T1000 (cell line): ENCODE data around the gene FASTK.

Experiments used
- DNase-seq: peaks from one replicate; lab custom pipeline; 2025; ENCODE audit warnings: mixed read lengths; lab: John Stamatoyannopoulos, UW

FASTK gene, protein sequence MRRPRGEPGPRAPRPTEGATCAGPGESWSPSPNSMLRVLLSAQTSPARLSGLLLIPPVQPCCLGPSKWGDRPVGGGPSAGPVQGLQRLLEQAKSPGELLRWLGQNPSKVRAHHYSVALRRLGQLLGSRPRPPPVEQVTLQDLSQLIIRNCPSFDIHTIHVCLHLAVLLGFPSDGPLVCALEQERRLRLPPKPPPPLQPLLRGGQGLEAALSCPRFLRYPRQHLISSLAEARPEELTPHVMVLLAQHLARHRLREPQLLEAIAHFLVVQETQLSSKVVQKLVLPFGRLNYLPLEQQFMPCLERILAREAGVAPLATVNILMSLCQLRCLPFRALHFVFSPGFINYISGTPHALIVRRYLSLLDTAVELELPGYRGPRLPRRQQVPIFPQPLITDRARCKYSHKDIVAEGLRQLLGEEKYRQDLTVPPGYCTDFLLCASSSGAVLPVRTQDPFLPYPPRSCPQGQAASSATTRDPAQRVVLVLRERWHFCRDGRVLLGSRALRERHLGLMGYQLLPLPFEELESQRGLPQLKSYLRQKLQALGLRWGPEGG

GRCh38 chr7:151080522-151081169, at the start of gene FASTK:
TSS of gene FASTK (minus strand) at chr7:151080809. CDS start at chr7:151080766, 43 bp downstream.
- DNase-seq = peak; percentile 79

DNA sequence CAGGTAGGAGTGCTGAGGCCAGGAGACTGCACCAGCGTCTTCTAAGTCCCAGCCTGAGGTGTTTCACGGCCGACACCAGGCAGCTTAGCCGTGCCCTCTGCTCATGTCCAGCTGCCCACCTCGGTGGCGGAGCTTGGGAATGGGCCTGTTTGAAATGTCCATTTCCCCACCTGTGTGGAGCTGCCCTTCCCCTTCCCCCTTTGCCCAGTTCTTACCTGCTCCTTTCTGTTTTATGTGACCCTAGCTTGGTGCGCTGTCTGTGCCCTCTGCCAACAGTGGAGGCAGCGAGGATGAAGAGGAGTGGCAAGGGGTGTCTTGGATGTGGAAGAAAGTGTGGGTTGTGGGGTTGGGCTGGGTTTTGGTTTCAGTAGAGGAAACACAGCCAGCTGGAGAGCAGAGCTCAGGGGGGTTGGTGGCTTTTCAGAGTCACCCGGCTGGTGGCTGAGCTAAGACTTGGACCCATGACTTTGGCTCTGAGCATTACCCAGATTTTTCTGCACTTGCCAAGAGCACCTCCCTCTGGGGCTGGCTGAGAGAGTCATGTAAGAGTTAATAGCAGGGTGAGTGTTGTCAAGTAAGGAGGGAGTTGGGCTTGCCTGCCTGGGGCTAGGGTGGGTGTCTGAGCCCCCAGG, 49.5 kb upstream of the FASTK start:
- no peak for DNase-seq

- no peak for DNase-seq
Measured at GRCh38 chr7:151129117-151129959, 48.7 kb upstream of the FASTK start.

DNA sequence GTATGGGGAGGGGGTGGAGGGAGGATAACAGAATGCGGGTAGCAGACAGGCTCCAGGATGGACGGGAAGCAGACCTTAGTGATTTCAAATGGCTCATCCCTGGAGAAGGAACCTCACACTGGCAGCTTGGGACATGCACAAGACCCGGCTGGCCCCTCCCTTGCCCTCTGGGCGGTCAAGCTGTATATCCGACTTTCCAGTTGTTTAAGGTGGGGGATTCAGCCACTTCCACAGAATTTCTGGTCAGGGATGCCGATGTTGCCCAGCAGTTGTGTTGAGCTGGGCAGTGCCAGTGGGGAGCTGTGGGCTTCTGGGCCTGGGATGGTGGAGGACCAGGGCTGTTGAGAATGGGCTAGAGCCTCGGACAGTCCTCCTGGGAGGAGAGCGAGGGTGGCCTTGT, 48.1 kb upstream of the FASTK start:
- DNase-seq = no peak

DNA sequence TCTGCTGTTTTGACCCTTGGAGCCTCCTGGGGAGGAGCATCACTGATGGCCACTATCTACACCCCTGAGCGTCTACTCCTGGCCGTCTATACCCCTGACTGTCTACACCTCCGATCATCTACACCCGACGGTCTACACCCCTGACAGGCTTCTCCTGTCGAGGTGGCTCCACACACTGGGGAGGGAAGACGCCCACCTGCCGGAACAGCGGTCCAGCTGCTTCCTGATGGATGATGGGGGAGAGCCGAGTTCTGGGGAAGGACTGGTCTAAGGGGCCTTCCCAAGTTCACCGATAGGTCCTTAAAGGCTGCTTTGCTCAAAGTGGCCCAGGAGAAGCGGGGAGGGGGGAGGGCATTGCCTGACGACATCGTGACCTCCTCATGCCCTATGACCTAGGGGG, 47.5 kb upstream of the FASTK start:
- DNase-seq = no peak

DNA sequence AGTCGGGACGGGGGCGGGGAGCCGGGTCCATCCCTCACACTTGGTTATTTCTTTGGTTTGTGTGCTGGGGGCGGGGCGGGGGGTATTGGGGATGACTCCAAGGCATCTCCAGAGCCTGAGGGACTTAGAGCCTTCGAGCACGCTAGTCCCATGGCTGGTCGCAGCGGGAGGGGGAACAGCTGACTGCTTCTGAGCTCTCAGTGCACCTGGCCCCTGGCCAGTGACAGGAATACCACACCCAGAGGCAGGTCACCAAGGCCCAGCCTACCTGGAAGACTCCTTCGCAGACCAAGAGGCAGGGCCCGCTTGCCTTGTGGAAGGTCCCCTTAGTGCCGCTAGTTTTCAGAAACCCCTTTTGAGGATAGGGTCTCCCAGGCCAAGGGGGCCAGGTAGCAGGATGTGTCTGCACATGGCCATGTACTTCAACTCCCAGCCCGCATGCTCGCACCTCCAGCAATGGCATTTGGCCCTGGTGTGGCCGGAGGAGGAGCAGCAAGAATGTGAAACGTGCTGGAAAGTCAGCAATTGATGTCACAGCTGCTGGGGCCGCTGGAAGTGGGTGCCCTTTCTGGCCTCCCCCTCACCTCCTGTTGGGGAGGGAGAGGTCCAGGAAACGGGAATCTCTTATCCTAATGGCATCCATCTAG, 46.0 kb upstream of the FASTK start:
- DNase-seq = no peak

DNA sequence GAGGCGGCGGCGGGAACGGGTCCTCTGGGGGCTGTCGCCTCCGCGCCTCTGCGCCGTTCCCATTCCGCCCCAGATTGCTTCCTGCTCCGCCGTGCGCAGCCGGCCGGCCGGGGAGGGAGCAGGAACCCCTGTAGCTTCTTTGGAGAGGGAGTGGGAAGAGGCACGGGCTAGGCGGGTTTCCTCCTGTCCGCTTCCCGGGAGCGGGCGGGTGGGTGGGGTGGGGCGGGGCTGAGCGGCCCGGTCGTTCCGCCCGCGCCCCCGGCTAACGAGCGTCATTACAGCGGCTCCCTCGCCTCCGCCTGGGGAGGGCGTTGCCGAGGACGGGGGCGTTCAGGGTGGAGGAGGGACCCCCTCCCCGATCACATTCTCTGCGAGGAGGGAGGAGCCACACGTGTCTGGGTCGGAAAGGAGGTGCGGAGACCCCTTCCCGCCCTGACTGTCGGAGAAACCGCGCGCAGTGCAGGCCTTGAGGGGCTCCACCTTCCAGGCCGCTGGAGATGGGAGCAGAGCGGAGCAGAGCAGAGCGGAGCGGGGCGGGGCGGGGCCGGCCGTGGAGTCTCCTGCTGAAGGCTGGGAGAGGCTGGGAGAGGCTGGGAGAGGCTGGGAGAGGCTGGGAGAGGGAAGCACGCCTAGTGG, 45.4 kb upstream of the FASTK start:
- DNase-seq = no peak

DNA sequence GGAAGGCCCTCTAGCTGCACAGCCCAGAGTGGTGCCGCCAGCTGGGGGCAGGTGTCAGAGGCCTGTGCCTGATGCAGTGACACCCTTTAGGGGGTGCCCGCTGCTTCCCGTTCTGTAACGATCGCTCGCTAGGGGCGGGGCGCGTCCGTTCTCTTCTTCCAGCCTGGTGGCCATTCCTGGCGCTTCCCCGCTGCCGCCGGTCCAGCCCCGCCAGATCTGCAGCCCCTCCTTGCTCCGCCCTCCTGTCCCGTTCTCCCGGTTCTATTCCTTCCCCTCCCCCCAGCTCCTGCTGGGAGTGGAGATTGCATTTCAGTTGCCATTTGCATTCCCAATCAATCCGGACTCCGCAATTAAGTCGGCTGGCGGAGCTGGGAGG, 44.8 kb upstream of the FASTK start:
- no peak for DNase-seq

DNA sequence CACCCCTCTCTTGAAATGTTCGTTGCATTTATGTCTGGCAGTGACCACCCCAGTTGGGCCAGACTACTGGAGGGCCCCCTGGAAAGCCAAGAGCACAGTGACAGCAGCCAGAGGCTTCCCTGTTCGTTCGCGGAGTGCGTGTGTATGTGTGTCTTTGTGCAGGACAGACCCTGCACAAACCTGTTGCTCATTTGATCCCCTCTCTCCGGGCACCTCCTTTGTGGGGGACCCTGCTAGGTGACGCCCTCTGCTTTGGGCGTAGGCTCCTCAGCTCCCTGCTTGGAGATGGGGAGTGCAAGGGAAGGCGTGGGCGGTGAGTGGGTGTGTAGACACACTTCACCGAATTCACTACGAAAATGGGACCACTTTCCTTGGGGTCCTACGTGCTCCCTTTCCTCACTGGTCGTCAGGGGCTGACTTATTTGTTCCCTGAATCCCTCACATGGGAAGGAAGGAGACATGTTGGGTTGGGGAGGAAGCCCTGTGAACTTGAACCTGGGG, 44.3 kb upstream of the FASTK start:
- no peak for DNase-seq

GRCh38 chr7:151124481-151124880, 43.9 kb upstream of the FASTK start:
- no peak for DNase-seq

- DNase-seq = peak; percentile 37
Measured at GRCh38 chr7:151123822-151124464, 43.3 kb upstream of the FASTK start.

DNA sequence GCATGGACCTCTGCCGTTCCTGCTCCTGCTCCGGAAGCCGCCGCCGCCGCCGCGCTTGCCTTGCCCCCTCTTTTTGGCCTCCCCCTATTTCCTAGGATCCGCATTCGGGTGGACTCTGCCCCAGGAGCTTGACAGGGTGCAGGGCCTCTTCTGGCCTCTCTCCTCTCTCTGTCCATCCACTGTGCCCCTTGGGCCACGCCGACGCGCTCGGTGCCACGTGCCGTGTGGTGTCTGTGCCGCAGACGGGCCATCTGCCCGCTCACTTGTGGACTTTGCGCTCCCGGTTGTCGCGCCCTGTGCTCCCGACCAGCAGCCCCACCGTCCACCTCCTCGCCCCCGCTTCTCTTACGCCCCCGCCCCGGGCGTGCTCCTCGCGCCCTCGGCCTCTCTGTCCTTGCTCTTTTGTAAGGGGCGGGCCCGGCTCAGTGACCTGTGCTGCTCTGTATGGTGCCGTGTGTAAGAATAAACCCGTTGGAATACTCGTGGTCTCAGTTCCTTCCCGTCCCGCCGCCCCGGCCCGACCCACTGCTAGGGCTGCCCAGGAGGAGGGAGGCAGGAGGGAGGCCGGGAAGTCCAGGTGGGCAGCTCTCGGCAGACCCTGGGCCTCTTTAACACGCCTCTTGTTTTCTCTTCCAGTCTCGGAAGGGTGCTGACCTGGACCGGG, 42.7 kb upstream of the FASTK start:
- DNase-seq = no peak

- DNase-seq = no peak
Measured at GRCh38 chr7:151122796-151123157, 42.2 kb upstream of the FASTK start.

DNA sequence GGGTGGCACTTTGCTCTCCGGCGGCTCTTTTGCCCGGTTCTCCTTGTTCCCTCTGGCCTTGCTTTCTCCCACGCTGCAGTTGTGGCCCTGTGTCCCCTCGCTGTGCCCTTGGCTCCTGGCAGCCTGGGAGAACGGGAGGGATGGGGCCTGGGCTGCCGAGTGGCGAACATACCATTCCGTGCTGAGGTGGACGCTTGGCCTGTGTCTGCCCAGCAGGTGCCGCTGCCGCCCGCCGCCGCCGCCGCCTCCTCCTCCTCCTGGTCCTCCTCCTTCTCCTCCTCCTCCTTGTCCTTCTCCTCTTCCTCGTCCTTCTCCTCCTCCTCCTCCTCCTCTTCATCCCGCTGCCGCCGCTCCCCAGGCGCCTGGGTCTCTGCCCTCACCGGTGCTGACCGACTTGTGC, 41.7 kb upstream of the FASTK start:
- no peak for DNase-seq

DNA sequence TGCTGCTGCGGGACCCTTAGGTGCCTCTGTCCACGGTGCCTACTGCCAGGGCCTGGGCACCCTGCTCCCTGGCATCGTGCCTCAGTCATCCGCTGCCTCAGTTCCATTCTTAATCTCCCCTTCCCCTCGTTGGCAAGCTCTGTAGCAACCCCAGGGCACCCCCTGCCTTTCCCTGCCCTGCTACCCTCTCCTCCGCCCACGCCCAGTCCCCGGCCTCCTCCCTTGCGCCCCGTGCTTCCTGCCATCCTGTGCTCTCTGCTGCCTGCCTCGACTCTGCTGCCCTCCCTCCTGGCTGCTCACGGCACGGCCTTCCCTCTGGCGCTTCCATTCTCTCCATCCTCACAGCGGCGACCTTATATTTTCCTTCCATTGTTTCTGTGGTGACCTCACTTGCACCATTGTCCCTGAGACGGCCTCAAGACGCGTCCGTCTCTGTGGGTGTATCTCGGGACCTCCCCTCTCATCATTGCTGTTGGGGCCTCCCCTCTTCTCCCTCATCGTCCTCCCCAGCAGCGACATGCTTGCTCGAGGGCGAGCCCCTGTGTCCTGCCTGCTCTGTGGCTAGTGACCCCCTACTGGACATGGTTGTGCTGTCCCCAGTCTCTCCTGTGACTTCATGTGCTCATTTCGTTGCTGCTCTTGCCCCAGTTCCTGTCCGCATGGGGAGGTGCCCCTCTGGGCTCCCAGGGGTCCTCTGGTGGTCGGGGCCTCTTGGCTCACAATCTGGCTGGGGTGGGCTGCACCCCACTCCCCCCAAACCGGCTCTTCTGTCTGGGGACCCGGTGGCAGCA, 41.0 kb upstream of the FASTK start:
- DNase-seq = no peak

DNA sequence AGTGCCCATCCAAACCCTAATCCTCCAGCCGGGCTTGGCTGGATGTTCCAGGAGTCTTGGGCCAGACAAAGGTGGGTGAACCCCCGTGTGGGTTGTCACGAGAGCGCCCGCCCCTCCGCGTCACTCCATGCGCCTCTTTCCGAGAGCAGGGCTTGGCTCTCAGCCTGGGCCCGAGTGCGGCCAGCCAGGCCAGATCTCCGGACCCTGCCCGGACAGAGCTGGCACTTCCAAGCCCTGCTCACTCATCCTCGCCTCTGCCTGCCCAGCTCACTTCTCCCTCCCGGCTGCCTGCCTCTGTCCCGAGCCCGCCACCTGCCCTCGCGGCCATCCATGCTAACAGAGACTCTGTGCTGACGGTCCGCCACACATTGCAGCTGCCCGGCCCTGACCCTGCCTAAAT, 40.3 kb upstream of the FASTK start:
- DNase-seq = no peak

- DNase-seq = no peak
Measured at GRCh38 chr7:151119902-151120301, 39.3 kb upstream of the FASTK start.

- no peak for DNase-seq
Measured at GRCh38 chr7:151119055-151119415, 38.4 kb upstream of the FASTK start.
